Measurements from ENCODE around the gene TBC1D5.

TBC1D5 gene

DNA sequence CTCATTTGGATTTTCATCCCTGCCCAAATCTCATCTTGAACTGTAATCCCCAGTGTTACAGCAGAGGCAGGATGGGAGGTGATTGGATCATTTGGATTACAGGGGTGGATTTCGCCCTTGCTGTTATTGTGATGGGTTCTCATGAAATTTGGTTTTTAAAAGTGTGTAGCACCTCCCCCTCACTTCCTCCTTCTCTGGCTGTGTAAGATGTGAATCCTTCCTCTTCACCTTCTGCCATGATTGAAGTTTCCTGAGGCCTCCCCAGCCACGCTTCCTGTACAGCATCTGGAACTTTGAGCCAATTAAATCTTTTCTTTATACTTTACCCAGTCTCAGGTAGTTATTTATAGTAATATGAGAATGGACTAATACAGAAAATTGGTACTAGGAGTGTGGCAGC is 540.9 kb downstream of the TBC1D5 start:
- in situ Hi-C loops (cut with MboI; ENCODE audit: low pct_unique_long_range_greater_than_20kb, low sequenced_read_pairs, unreplicated experiment): loop anchor here (25.0 kb wide), 1 partner anchor 914 kb away; no protein-coding TSS in a partner anchor
- TF ChIP-seq, protein P1, sequence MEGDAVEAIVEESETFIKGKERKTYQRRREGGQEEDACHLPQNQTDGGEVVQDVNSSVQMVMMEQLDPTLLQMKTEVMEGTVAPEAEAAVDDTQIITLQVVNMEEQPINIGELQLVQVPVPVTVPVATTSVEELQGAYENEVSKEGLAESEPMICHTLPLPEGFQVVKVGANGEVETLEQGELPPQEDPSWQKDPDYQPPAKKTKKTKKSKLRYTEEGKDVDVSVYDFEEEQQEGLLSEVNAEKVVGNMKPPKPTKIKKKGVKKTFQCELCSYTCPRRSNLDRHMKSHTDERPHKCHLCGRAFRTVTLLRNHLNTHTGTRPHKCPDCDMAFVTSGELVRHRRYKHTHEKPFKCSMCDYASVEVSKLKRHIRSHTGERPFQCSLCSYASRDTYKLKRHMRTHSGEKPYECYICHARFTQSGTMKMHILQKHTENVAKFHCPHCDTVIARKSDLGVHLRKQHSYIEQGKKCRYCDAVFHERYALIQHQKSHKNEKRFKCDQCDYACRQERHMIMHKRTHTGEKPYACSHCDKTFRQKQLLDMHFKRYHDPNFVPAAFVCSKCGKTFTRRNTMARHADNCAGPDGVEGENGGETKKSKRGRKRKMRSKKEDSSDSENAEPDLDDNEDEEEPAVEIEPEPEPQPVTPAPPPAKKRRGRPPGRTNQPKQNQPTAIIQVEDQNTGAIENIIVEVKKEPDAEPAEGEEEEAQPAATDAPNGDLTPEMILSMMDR (IDR thresholded peaks at IDR 0.05; ENCODE audit: extremely low read depth, insufficient read depth, missing control alignments): no peak
- DNase-seq (ENCODE audit: low spot score): no peak

DNA sequence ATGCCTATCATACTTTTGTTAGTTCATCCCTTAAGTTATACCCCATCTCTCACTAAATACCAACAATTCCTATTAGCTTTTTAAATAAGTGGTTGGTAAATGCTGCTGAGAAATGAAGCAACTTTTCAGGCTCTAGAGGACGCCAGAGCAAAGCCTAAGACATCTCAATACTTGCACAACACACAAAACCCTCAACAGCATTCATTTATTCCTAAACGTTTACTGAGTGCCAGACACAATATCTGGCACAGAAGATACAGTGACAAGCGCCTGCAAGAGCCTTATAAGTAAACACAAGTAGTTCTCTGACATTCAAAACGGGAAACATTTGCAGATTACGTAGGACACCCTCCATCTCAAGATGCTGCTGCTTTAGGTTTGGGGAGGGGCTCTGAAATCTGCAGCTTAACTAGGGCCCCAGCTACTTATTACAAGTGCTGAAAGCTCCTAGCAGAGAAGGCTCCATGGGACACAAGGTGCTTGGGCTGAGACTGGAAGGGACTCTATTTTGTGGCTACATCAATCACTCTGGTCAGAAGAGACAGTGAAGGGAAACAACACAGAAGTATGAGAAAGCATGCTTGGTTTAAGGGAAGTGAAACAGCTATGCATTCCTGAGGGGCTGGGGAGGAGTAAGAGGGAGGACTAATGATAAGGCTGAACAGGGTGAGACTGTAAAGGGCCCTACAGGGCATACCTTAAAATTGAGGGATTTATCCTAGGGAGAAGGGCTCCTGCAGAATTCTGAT is 546.4 kb downstream of the TBC1D5 start:
- DNase-seq (ENCODE audit: low spot score): peak; percentile 41
- in situ Hi-C loops (cut with MboI; ENCODE audit: low pct_unique_long_range_greater_than_20kb, low sequenced_read_pairs, unreplicated experiment): no loop called here
- TF ChIP-seq, protein P1 (IDR thresholded peaks at IDR 0.05; ENCODE audit: extremely low read depth, insufficient read depth, missing control alignments): peak; percentile 41

DNA sequence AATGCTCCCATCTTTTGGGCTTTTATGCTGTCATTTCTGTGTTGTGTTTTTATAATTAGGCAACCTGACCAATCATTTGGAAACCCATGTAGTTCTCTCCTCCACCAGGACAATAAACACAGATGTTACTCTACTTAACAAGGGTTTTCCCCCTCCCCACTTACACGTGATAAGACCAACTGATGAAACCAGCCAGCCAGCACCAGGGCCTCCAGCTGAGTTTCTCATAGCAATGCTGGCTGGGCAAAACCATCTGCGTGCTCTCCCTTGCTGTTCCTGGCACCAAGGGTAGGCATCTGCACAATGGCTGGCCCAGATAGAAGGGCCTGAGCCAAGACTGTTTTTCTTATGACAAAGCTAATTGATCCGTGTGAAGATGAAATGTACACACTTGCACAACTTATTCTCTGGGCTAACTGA is 547.2 kb downstream of the TBC1D5 start:
- in situ Hi-C loops (cut with MboI; ENCODE audit: low pct_unique_long_range_greater_than_20kb, low sequenced_read_pairs, unreplicated experiment): no loop called here
- DNase-seq (ENCODE audit: low spot score): peak; percentile 62
- TF ChIP-seq, protein P1 (IDR thresholded peaks at IDR 0.05; ENCODE audit: extremely low read depth, insufficient read depth, missing control alignments): no peak

DNA sequence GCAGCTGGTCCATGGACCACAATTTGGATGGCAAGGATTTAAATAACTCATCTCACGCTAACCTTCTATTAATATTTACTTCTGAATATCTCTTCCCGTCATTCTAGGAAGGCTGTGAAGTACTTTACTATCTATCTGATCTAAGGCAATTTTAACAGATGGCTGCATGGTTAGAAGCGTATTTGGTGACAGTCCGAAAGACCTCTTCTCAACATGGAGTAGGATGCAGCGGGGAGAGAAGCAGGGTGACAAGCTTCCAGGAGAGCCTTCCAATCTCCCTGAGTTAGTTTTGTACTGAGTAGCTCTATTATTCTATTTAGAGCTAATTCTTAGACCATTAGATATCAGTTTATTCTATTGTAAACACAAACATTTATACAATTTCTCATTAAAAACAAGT is 548.3 kb downstream of the TBC1D5 start:
- no peak for DNase-seq (ENCODE audit: low spot score)
- in situ Hi-C loops (cut with MboI; ENCODE audit: low pct_unique_long_range_greater_than_20kb, low sequenced_read_pairs, unreplicated experiment): no loop called here
- TF ChIP-seq, protein P1 (IDR thresholded peaks at IDR 0.05; ENCODE audit: extremely low read depth, insufficient read depth, missing control alignments): no peak

DNA sequence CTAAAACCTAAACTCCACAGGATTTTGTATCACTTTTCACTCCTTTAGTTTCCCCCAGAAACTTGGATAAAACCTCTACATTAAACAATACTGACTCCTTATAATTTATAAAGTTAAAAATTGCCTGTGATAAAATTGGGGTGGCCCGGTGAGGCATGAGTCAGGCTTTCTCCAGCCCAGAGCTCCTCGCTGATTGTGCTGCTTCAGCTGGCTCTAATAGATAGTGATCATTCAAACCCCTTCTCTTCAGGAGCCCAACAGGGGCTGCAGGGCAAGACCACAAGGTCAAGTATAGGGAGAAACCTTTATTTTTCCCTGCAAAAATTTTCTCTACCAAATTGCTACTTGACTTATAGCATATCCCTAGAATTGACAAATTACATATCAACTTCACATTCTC is 549.4 kb downstream of the TBC1D5 start:
- TF ChIP-seq, protein P1 (IDR thresholded peaks at IDR 0.05; ENCODE audit: extremely low read depth, insufficient read depth, missing control alignments): no peak
- DNase-seq (ENCODE audit: low spot score): no peak
- in situ Hi-C loops (cut with MboI; ENCODE audit: low pct_unique_long_range_greater_than_20kb, low sequenced_read_pairs, unreplicated experiment): no loop called here

DNA sequence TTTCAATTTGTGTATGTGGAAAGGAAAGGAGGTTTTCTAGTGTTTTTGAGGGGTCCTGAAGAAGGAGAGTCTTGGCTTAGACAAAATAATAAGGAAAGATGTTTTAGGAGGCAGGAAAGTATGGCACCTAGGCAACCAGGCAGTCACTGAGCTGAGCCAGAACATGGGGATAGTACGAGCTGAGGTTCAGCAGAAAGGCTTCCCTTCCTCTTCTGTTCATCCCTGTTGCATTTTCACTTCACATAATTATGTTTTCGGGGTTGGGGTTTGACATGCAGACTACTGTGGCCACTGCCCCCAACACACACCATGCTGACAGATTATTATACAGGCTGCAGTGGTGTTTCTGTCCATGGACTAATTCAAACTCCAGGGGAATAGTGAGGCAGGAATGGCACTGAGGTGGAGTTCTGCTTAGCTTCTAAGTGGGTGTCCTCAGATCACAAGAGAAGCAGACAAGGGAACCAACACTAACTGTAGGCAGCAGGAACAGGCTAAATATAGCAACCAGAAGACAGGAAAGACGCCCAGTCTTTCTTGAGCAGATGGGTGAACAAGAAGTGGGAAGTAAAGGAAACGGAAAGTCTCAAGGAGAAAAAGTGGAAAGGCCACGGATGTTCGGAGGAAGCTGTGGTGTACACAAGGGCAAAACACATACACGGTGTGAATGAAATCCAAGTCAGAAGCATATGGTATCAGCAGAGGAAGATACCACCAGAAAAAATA is 551.9 kb downstream of the TBC1D5 start:
- TF ChIP-seq, protein P1 (IDR thresholded peaks at IDR 0.05; ENCODE audit: extremely low read depth, insufficient read depth, missing control alignments): no peak
- in situ Hi-C loops (cut with MboI; ENCODE audit: low pct_unique_long_range_greater_than_20kb, low sequenced_read_pairs, unreplicated experiment): no loop called here
- no peak for DNase-seq (ENCODE audit: low spot score)

Data from GM13977 (cell line).